Tibial artery (tissue), 4 donors: Measurements from ENCODE around the gene SYT13.

Experiments used
- DNase-seq, 2 donors: peaks; one replicate each; pipeline ENCODE4 v3.0.0-alpha.2; 2019
- H3K27ac ChIP-seq, 2 donors: fragments of 200-600 bp; sonication (generic) in 1 of 2; 1 replicate in 1 of 2; 2 replicates in 1 of 2; pipeline ENCODE4 v1.5.1; 2018 to 2019; ENCODE audit warnings: mild to moderate bottlenecking in 1 of 2
- H3K27me3 ChIP-seq, 2 donors: fragments of 200-600 bp; sonication (generic) in 1 of 2; one replicate each; pipeline versions ENCODE4 v1.5.1 to v1.6.0; 2016 to 2019
- H3K36me3 ChIP-seq, 3 donors: fragments of 200-600 bp; sonication (generic) in 2 of 3; one replicate each; pipeline ENCODE4 v1.5.1; 2016 to 2019; ENCODE audit warnings: mild to moderate bottlenecking in 2 of 3
- H3K4me1 ChIP-seq, 4 donors: fragments of 200-600 bp; sonication (generic) in 2 of 4; 1 replicate in 3 of 4; 2 replicates in 1 of 4; pipeline ENCODE4 v1.5.1; 2016 to 2019
- H3K4me3 ChIP-seq, 2 donors: fragments of 200-600 bp; sonication (generic) in 1 of 2; 1 replicate in 1 of 2; 2 replicates in 1 of 2; pipeline ENCODE4 v1.5.1; 2018 to 2019; ENCODE audit warnings: mild to moderate bottlenecking in 2 of 2
- H3K9me3 ChIP-seq, 3 donors: fragments of 200-600 bp; sonication (generic) in 1 of 3; one replicate each; pipeline ENCODE4 v1.5.1; 2016 to 2019
- intact Hi-C: fragments of 100-400 bp; cut with DNase I; formaldehyde crosslinking; loops from one replicate; pipeline ENCODE4 v1.15.0; 2023; ENCODE audit warnings: low total_unique reads
- TF ChIP-seq, protein P1 (sequence below), 2 experiments: fragments of 200-600 bp in 1 of 2; fragments of 450-650 bp in 1 of 2; IDR thresholded peaks; one replicate each; pipeline ENCODE4 v1.5.1; 2017 to 2019; ENCODE audit warnings: antibody characterized with exemption in 2 of 2, mild to moderate bottlenecking in 1 of 2, moderate library complexity in 1 of 2

The SYT13 gene

DNA sequence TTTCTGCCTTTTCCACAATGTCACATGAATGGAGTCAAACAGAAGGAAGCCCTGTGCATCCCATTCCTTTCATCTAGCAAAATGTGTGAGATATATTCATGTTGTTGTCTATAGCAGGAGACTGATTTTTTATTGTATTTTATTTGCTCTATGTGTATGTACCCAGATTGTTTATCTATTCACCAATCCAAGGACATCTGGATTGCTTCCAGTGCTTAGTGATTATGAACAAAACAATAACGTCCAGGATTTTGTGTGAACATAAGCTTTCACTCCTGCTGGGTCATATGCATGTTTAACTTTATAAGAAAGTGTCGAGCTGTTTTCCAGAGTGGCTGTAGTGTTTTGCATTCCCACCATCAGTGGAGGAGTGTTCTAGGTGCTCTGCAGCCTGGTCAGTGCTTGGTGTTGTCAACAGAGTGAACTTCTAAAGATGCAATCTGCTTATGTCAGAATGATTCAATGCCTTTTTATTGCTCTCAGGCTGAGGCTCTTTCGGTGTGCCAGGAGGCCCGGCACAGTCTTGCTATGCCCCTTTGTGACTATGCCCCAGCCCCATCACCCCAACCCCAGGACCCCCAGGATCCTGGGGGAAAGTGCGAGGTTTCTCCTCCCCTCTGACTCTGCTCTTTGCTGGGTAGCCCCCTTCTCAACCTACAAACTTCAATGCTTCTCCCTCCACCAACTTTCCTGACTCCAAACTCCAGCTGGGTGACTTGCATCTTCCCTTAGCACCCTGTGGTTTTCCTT, 19.9 kb upstream of the SYT13 start:
- H3K36me3 ChIP-seq: no peaks in the 10 kb centered on the region
- H3K4me3 ChIP-seq: no peak overlapping the region
- H3K27ac ChIP-seq: no peak overlapping the region
- no peaks in the 10 kb centered on the region for H3K4me1 ChIP-seq
- no peaks in the 10 kb centered on the region for H3K9me3 ChIP-seq
- TF ChIP-seq, protein P1, sequence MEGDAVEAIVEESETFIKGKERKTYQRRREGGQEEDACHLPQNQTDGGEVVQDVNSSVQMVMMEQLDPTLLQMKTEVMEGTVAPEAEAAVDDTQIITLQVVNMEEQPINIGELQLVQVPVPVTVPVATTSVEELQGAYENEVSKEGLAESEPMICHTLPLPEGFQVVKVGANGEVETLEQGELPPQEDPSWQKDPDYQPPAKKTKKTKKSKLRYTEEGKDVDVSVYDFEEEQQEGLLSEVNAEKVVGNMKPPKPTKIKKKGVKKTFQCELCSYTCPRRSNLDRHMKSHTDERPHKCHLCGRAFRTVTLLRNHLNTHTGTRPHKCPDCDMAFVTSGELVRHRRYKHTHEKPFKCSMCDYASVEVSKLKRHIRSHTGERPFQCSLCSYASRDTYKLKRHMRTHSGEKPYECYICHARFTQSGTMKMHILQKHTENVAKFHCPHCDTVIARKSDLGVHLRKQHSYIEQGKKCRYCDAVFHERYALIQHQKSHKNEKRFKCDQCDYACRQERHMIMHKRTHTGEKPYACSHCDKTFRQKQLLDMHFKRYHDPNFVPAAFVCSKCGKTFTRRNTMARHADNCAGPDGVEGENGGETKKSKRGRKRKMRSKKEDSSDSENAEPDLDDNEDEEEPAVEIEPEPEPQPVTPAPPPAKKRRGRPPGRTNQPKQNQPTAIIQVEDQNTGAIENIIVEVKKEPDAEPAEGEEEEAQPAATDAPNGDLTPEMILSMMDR (IDR thresholded peaks at IDR 0.05): no peak
- DNase-seq: no peak
- no peaks in the 10 kb centered on the region for H3K27me3 ChIP-seq
- intact Hi-C loops: no loop called here

DNA sequence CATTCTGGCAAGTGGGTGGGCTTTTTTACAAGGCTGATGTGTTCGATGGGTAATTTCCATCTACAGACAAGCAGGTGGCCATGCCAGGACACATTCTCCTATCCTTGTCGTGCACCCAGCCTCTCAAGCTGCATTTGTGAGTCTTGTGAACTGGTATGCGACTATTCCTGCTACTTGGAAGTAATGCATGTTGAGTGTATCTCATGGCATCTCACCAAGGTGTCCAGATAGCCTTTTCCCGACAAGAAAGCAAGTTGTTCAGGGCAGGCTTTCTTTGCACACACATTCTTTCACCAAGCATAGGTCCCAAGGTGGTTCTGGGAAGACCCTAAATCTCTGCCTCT, 18.8 kb upstream of the SYT13 start:
- Histone ChIP-seq H3K9me3 (no peaks in the 10 kb centered on the region), H3K4me3 (no peak overlapping the region), H3K36me3 (no peaks in the 10 kb centered on the region), H3K4me1 (no peaks in the 10 kb centered on the region), H3K27me3 (no peaks in the 10 kb centered on the region), H3K27ac (no peak overlapping the region)
- DNase-seq: no peak
- intact Hi-C loops: no loop called here
- TF ChIP-seq, protein P1 (IDR thresholded peaks at IDR 0.05): no peak

DNA sequence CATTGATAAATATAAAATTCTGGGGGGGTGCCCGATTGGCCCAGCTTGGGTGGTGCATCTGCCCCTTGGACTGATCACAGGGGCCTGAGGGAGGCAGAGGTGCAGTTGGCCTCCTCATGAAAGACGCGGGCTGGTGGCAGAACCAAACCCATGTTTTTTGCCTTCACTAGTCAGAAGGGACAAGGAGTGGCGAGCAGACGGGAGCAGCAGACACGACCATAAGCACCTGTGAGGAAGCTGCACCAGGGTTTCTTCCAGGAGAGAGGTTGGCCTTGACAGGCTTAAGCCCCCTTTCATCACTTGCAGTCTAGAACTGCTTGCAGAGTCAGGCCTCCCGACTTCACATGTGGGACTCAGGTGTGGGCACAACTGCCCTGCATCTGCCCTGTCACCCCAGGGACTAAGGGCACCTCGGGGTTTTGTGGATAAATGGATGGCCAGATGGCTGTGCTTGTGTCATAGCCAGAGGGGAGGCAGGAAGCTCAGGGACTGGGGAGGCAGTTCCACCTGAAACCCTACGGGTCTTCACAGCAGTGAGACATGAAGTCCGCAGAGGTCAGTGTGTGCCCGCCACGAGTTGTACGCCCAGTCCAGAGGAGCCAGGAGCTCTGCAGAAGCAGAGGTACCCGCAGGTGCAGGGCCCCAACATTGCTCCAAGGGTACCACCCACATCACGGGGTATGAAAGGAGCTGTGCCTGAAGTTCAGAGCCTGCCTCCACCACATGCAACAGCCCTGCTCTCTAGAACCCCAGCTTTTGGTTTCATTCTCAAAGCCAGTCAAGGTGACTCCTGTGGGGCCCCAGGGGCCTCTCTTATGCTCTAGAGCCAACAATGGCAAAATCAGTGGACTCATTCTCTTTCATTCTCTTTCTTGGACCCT, 18.2 kb upstream of the SYT13 start:
- intact Hi-C loops: no loop called here
- H3K27ac ChIP-seq: no peak overlapping the region
- TF ChIP-seq, protein P1 (IDR thresholded peaks at IDR 0.05): no peak
- peaks cover 0 to 4% of the 10 kb centered on the region in 2 donors for H3K27me3 ChIP-seq
- H3K9me3 ChIP-seq: no peaks in the 10 kb centered on the region
- DNase-seq: no peak
- no peaks in the 10 kb centered on the region for H3K36me3 ChIP-seq
- H3K4me1 ChIP-seq: no peaks in the 10 kb centered on the region
- H3K4me3 ChIP-seq: no peak overlapping the region

DNA sequence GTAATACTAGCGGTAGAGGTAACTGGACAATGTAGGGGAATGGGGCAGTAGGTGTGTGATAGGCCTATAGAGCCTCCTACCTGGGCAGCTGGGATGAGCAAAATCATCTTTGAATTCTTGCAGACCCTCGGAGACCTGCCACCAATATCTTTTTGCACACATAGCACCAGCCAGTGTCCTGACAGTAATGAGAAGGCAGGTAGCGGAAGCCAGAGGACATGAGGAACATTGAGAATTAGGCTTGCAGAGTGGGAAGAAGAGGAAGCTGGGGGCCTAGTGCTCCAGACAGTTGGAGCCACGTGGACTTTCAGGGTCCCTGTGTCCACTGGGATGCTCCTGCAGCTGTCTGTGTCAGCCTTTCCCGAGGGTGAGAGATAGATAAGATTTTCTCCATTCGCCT, 17.2 kb upstream of the SYT13 start:
- Histone ChIP-seq H3K4me3 (no peak overlapping the region), H3K4me1 (no peaks in the 10 kb centered on the region), H3K9me3 (no peaks in the 10 kb centered on the region), H3K27me3 (peaks cover 0 to 7% of the 10 kb centered on the region in 2 donors), H3K36me3 (no peaks in the 10 kb centered on the region), H3K27ac (no peak overlapping the region)
- no peak for DNase-seq
- intact Hi-C loops: no loop called here
- TF ChIP-seq, protein P1 (IDR thresholded peaks at IDR 0.05): no peak

DNA sequence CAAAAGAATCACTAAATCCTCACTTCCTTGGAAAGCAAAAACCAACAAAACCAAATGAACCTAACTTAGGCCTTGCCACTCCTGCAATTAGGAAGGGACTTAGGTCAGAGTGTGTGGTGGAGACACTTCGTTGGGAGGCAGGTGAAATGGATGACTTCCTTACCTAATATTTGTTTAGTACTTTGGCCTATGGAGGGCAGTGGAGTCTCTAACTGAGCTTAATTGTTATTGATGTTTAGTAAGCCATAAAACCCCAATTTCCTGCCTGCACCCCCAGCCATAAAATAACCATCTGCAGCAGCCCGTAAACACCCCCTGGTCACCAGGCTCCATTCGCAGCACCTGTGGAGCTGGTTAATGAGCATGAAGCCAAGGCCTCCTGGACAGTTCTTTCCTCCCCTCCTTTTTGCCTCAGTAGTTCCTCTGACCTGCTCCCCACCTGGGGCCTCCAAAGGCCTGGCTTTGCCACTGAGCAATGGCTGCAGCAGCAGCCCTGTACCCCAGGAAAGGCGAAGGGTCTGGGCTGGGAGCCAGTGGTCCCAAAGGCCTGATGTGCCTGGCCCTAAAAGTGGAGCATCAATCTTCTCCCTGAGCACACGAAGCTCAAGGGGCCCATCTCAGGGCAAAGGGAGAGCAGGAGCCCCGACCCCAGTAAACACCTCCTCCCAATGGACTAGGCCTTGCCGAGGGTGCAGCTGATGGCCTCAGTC, 15.6 kb upstream of the SYT13 start:
- H3K27ac ChIP-seq: no peak overlapping the region
- no peaks in the 10 kb centered on the region for H3K36me3 ChIP-seq
- intact Hi-C loops: no loop called here
- H3K4me3 ChIP-seq: no peak overlapping the region
- TF ChIP-seq, protein P1 (IDR thresholded peaks at IDR 0.05): no peak
- peaks cover 0 to 7% of the 10 kb centered on the region in 2 donors for H3K27me3 ChIP-seq
- no peaks in the 10 kb centered on the region for H3K4me1 ChIP-seq
- no peak for DNase-seq
- no peaks in the 10 kb centered on the region for H3K9me3 ChIP-seq
